ENCODE results near the gene KIRREL1. TPM values are rescaled to one million over a fixed set of nuclear protein-coding genes. Genes with fewer than 3 reads are reported as not detected.

The KIRREL1 gene
- total RNA-seq, 1 donor: 174 TPM

- TF ChIP-seq CTCF (IDR thresholded peaks at IDR 0.05; ENCODE audit: extremely low read depth, low read depth, low read length): no peak
- H3K9me3 ChIP-seq (ENCODE audit: low read depth, low read length): no peaks in the 10 kb centered on the region
- H3K79me2 ChIP-seq (ENCODE audit: insufficient read depth, low read length): no peaks in the 10 kb centered on the region
- H3K36me3 ChIP-seq (ENCODE audit: insufficient read depth, low read length): no peaks in the 10 kb centered on the region
- H4K20me1 ChIP-seq (ENCODE audit: insufficient read depth, low read length): no peaks in the 10 kb centered on the region
- no peak for DNase-seq (ENCODE audit: insufficient read length, low spot score, missing footprints)
- no peak overlapping the region for H3K27ac ChIP-seq (ENCODE audit: low read depth, low read length)
- H3K4me1 ChIP-seq (ENCODE audit: insufficient read depth, low read length): peaks cover 8% of the 10 kb centered on the region
- H3K4me3 ChIP-seq (ENCODE audit: insufficient read depth, low read length): no peak overlapping the region
- no peak overlapping the region for H2AFZ ChIP-seq (ENCODE audit: low read length)
- H3K4me2 ChIP-seq (ENCODE audit: insufficient read depth, low read length): no peak overlapping the region
- peaks cover 19% of the 10 kb centered on the region for H3K27me3 ChIP-seq (ENCODE audit: insufficient read depth, low read length)
Observed at GRCh38 chr1:157988002-157988401, 5.4 kb upstream of the KIRREL1 start.

- Histone ChIP-seq H3K9me3 (ENCODE audit: low read depth, low read length) (no peaks in the 10 kb centered on the region), H3K36me3 (ENCODE audit: insufficient read depth, low read length) (no peaks in the 10 kb centered on the region), H4K20me1 (ENCODE audit: insufficient read depth, low read length) (peaks cover 23% of the 10 kb centered on the region), H3K27ac (ENCODE audit: low read depth, low read length) (peak overlapping the region; percentile 26), H3K4me3 (ENCODE audit: insufficient read depth, low read length) (no peak overlapping the region), H2AFZ (ENCODE audit: low read length) (peak overlapping the region; percentile 25), H3K79me2 (ENCODE audit: insufficient read depth, low read length) (peaks cover 38% of the 10 kb centered on the region), H3K4me2 (ENCODE audit: insufficient read depth, low read length) (peak overlapping the region; percentile 75), H3K27me3 (ENCODE audit: insufficient read depth, low read length) (peaks cover 9% of the 10 kb centered on the region), H3K4me1 (ENCODE audit: insufficient read depth, low read length) (peaks cover 26% of the 10 kb centered on the region)
- DNase-seq (ENCODE audit: insufficient read length, low spot score, missing footprints): peak; percentile 93
- peak; percentile 99 for TF ChIP-seq CTCF (IDR thresholded peaks at IDR 0.05; ENCODE audit: extremely low read depth, low read depth, low read length)
Observed at GRCh38 chr1:157992031-157992832, 1.2 kb upstream of the KIRREL1 start.

- Histone ChIP-seq H3K79me2 (ENCODE audit: insufficient read depth, low read length) (peaks cover 43% of the 10 kb centered on the region), H3K27me3 (ENCODE audit: insufficient read depth, low read length) (peaks cover 9% of the 10 kb centered on the region), H3K36me3 (ENCODE audit: insufficient read depth, low read length) (no peaks in the 10 kb centered on the region), H3K4me2 (ENCODE audit: insufficient read depth, low read length) (peak overlapping the region; percentile 75), H3K4me1 (ENCODE audit: insufficient read depth, low read length) (peaks cover 26% of the 10 kb centered on the region), H3K4me3 (ENCODE audit: insufficient read depth, low read length) (peak overlapping the region; percentile 91), H4K20me1 (ENCODE audit: insufficient read depth, low read length) (peaks cover 29% of the 10 kb centered on the region), H2AFZ (ENCODE audit: low read length) (no peak overlapping the region), H3K9me3 (ENCODE audit: low read depth, low read length) (no peaks in the 10 kb centered on the region), H3K27ac (ENCODE audit: low read depth, low read length) (peak overlapping the region; percentile 26)
- no peak for TF ChIP-seq CTCF (IDR thresholded peaks at IDR 0.05; ENCODE audit: extremely low read depth, low read depth, low read length)
- DNase-seq (ENCODE audit: insufficient read length, low spot score, missing footprints): peak; percentile 85
Observed at GRCh38 chr1:157992833-157993146, 655 bp upstream of the KIRREL1 start.

- no peaks in the 10 kb centered on the region for H3K27me3 ChIP-seq (ENCODE audit: insufficient read depth, low read length)
- TF ChIP-seq CTCF (IDR thresholded peaks at IDR 0.05; ENCODE audit: extremely low read depth, low read depth, low read length): peak; percentile 10
- peaks cover 30% of the 10 kb centered on the region for H3K4me1 ChIP-seq (ENCODE audit: insufficient read depth, low read length)
- peak overlapping the region; percentile 39 for H2AFZ ChIP-seq (ENCODE audit: low read length)
- peak; percentile 82 for DNase-seq (ENCODE audit: insufficient read length, low spot score, missing footprints)
- no peaks in the 10 kb centered on the region for H3K9me3 ChIP-seq (ENCODE audit: low read depth, low read length)
- H3K4me3 ChIP-seq (ENCODE audit: insufficient read depth, low read length): peak overlapping the region; percentile 91
- peak overlapping the region; percentile 80 for H3K4me2 ChIP-seq (ENCODE audit: insufficient read depth, low read length)
- peak overlapping the region; percentile 66 for H3K27ac ChIP-seq (ENCODE audit: low read depth, low read length)
- no peaks in the 10 kb centered on the region for H3K36me3 ChIP-seq (ENCODE audit: insufficient read depth, low read length)
- H3K79me2 ChIP-seq (ENCODE audit: insufficient read depth, low read length): peaks cover 56% of the 10 kb centered on the region
- H4K20me1 ChIP-seq (ENCODE audit: insufficient read depth, low read length): peaks cover 41% of the 10 kb centered on the region
Observed at GRCh38 chr1:157993918-157994605, 617 bp downstream of the KIRREL1 start.
